Stimulated activated CD8-positive, alpha-beta memory T cell treated with anti-CD3 and anti-CD28 coated beads, Interleukin-7, amount 100 ng/mL, for 24 hours (primary cell): ENCODE data around the gene OPCML.

Source experiments
- DNase-seq: peaks from one replicate; pipeline ENCODE4 v3.0.0-alpha.2; 2020; ENCODE audit warnings: low read depth

OPCML gene

GRCh38 chr11:132620423-132620822, 911.9 kb downstream of the OPCML start:
- DNase-seq, result no peak

GRCh38 chr11:132610791-132611190, 921.5 kb downstream of the OPCML start:
- DNase-seq, result no peak

GRCh38 chr11:132610216-132610615, 922.1 kb downstream of the OPCML start:
- no peak for DNase-seq

- DNase-seq, result no peak
These were observed 924.7 kb downstream of the OPCML start for GRCh38 chr11:132607575-132607974.

- DNase-seq, result no peak
These were observed 926.3 kb downstream of the OPCML start for GRCh38 chr11:132605825-132606570.

GRCh38 chr11:132604431-132604830, 927.9 kb downstream of the OPCML start:
- DNase-seq, result no peak

GRCh38 chr11:132601875-132602274, 930.4 kb downstream of the OPCML start:
- no peak for DNase-seq

- DNase-seq, result no peak
These were observed 936.6 kb downstream of the OPCML start for GRCh38 chr11:132595711-132596134.

GRCh38 chr11:132595246-132595645, 937.1 kb downstream of the OPCML start:
- no peak for DNase-seq

- DNase-seq, result no peak
These were observed 941.3 kb downstream of the OPCML start for GRCh38 chr11:132590986-132591385.

- no peak for DNase-seq
These were observed 941.7 kb downstream of the OPCML start for GRCh38 chr11:132590554-132590953.

GRCh38 chr11:132589791-132590190, 942.5 kb downstream of the OPCML start:
- DNase-seq, result no peak

- no peak for DNase-seq
These were observed 943.9 kb downstream of the OPCML start for GRCh38 chr11:132588366-132588765.

- DNase-seq, result no peak
These were observed 944.6 kb downstream of the OPCML start for GRCh38 chr11:132587716-132588115.

GRCh38 chr11:132586801-132587200, 945.5 kb downstream of the OPCML start:
- DNase-seq, result no peak

- no peak for DNase-seq
These were observed 952.5 kb downstream of the OPCML start for GRCh38 chr11:132579634-132580327.

GRCh38 chr11:132579136-132579535, 953.2 kb downstream of the OPCML start:
- no peak for DNase-seq

- no peak for DNase-seq
These were observed 953.7 kb downstream of the OPCML start for GRCh38 chr11:132578580-132578979.

- no peak for DNase-seq
These were observed 955.6 kb downstream of the OPCML start for GRCh38 chr11:132576706-132577105.

- no peak for DNase-seq
These were observed 968.0 kb downstream of the OPCML start for GRCh38 chr11:132564091-132564885.

- DNase-seq, result no peak
These were observed 969.3 kb downstream of the OPCML start for GRCh38 chr11:132563050-132563449.

- DNase-seq, result no peak
These were observed 970.4 kb downstream of the OPCML start for GRCh38 chr11:132561937-132562336.
